ENCODE results near the gene TINCR. TPM values are rescaled to one million over a fixed set of nuclear protein-coding genes. Genes with fewer than 3 reads are reported as not detected.

Gene TINCR
- total and polyA plus RNA-seq, 2 donors from 2014 or later: 0.94 to 2.2 TPM

GRCh38 chr19:5553892-5554291, 13.9 kb downstream of the TINCR start:
- no peak for DNase-seq
- H3K27me3 ChIP-seq (ENCODE audit: control insufficient read depth, insufficient read depth, low read length): no peaks in the 10 kb centered on the region
- H3K9ac ChIP-seq (ENCODE audit: low read length in 3 of 3): no peak overlapping the region
- no peaks in the 10 kb centered on the region for H3K9me3 ChIP-seq (ENCODE audit: control insufficient read depth in 2 of 3, insufficient read depth in 1 of 3, low read length in 3 of 3)
- no peaks in the 10 kb centered on the region for H3K4me1 ChIP-seq (ENCODE audit: control insufficient read depth in 2 of 3, insufficient read depth in 2 of 3, low read depth in 1 of 3, low read length in 3 of 3)
- no peak overlapping the region for H3K4me3 ChIP-seq (ENCODE audit: low read length in 3 of 3)
- H3K27ac ChIP-seq (ENCODE audit: low read depth in 2 of 2, low read length in 2 of 2): no peak overlapping the region
- intact Hi-C loops (cut with DNase I): no loop called here
- no peak for TF ChIP-seq CTCF (IDR thresholded peaks at IDR 0.05; ENCODE audit: borderline replicate concordance, extremely low read depth, insufficient read depth)
- no peaks in the 10 kb centered on the region for H3K36me3 ChIP-seq (ENCODE audit: control insufficient read depth in 2 of 3, insufficient read depth in 3 of 3, low read length in 3 of 3)
- FAIRE-seq: no peak

DNA sequence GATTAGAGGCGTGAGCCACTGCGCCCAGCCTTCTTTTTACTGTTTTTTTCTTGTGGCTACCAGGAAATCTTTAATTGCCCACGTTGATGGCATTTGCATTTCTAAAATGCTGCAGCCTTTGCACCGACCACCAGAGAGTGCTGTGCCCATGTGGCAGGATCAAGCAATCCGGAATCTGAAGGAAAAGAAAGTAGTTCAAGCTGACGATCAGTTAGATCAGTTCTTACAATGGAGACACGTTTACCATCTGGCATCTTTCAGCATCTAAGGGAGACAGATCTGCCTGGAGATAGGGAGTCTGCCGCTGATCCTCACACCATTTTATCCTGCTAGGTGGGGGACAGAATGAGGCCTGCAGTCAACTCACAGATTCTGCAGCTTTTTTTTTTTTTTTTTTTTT, 19.9 kb downstream of the TINCR start:
- intact Hi-C loops (cut with DNase I): no loop called here
- DNase-seq (no peak), FAIRE-seq (no peak)
- peaks cover 2% of the 10 kb centered on the region for H3K27me3 ChIP-seq (ENCODE audit: control insufficient read depth, insufficient read depth, low read length)
- H3K9ac ChIP-seq (ENCODE audit: low read length in 3 of 3): no peak overlapping the region
- no peak overlapping the region for H3K27ac ChIP-seq (ENCODE audit: low read depth in 2 of 2, low read length in 2 of 2)
- H3K4me1 ChIP-seq (ENCODE audit: control insufficient read depth in 2 of 3, insufficient read depth in 2 of 3, low read depth in 1 of 3, low read length in 3 of 3): no peaks in the 10 kb centered on the region
- H3K9me3 ChIP-seq (ENCODE audit: control insufficient read depth in 2 of 3, insufficient read depth in 1 of 3, low read length in 3 of 3): no peaks in the 10 kb centered on the region
- no peak overlapping the region for H3K4me3 ChIP-seq (ENCODE audit: low read length in 3 of 3)
- peak; percentile 34 for TF ChIP-seq CTCF (IDR thresholded peaks at IDR 0.05; ENCODE audit: borderline replicate concordance, extremely low read depth, insufficient read depth)
- H3K36me3 ChIP-seq (ENCODE audit: control insufficient read depth in 2 of 3, insufficient read depth in 3 of 3, low read length in 3 of 3): no peaks in the 10 kb centered on the region

DNA sequence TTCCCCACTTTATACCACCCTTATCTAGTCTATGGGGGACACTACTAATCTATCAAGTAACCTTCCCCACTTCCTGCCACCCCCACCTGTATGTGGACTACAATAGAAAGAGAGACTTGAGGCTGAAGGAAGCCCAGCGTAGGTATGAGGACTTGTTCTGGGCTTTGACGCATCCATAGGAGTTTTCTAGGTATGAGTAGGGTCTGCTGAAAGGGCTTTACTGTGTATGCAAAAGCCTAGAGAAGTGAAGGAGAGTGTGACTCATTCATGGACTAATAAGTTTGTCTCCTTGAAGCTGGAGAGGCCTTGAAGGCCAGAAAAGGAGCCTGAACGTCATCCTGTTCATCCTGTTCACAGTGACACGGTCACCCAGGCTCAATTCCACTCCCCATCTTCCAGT, 21.8 kb downstream of the TINCR start:
- no peak overlapping the region for H3K4me3 ChIP-seq (ENCODE audit: low read length in 3 of 3)
- no peaks in the 10 kb centered on the region for H3K9me3 ChIP-seq (ENCODE audit: control insufficient read depth in 2 of 3, insufficient read depth in 1 of 3, low read length in 3 of 3)
- H3K36me3 ChIP-seq (ENCODE audit: control insufficient read depth in 2 of 3, insufficient read depth in 3 of 3, low read length in 3 of 3): no peaks in the 10 kb centered on the region
- no peaks in the 10 kb centered on the region for H3K4me1 ChIP-seq (ENCODE audit: control insufficient read depth in 2 of 3, insufficient read depth in 2 of 3, low read depth in 1 of 3, low read length in 3 of 3)
- intact Hi-C loops (cut with DNase I): no loop called here
- H3K9ac ChIP-seq (ENCODE audit: low read length in 3 of 3): no peak overlapping the region
- no peak for TF ChIP-seq CTCF (IDR thresholded peaks at IDR 0.05; ENCODE audit: borderline replicate concordance, extremely low read depth, insufficient read depth)
- H3K27me3 ChIP-seq (ENCODE audit: control insufficient read depth, insufficient read depth, low read length): peaks cover 2% of the 10 kb centered on the region
- DNase-seq (no peak), FAIRE-seq (no peak)
- no peak overlapping the region for H3K27ac ChIP-seq (ENCODE audit: low read depth in 2 of 2, low read length in 2 of 2)

GRCh38 chr19:5545051-5545450, 22.7 kb downstream of the TINCR start:
- no peaks in the 10 kb centered on the region for H3K36me3 ChIP-seq (ENCODE audit: control insufficient read depth in 2 of 3, insufficient read depth in 3 of 3, low read length in 3 of 3)
- no peaks in the 10 kb centered on the region for H3K9me3 ChIP-seq (ENCODE audit: control insufficient read depth in 2 of 3, insufficient read depth in 1 of 3, low read length in 3 of 3)
- H3K4me3 ChIP-seq (ENCODE audit: low read length in 3 of 3): no peak overlapping the region
- no peak for TF ChIP-seq CTCF (IDR thresholded peaks at IDR 0.05; ENCODE audit: borderline replicate concordance, extremely low read depth, insufficient read depth)
- DNase-seq (no peak), FAIRE-seq (no peak)
- H3K27ac ChIP-seq (ENCODE audit: low read depth in 2 of 2, low read length in 2 of 2): no peak overlapping the region
- no peak overlapping the region for H3K9ac ChIP-seq (ENCODE audit: low read length in 3 of 3)
- intact Hi-C loops (cut with DNase I): no loop called here
- no peaks in the 10 kb centered on the region for H3K4me1 ChIP-seq (ENCODE audit: control insufficient read depth in 2 of 3, insufficient read depth in 2 of 3, low read depth in 1 of 3, low read length in 3 of 3)
- peaks cover 2% of the 10 kb centered on the region for H3K27me3 ChIP-seq (ENCODE audit: control insufficient read depth, insufficient read depth, low read length)

Measured in kidney (tissue), 14 donors.